HepG2 (cell line): ENCODE measurements around the gene UBE2I. TPM values are rescaled to one million over a fixed set of nuclear protein-coding genes. Genes with fewer than 3 reads are reported as not detected.

Source experiments
- DMTF1 ChIP-seq: sonication (generic); formaldehyde crosslinking; IDR thresholded peaks from 2 replicates; pipeline ENCODE4 v1.4.0; 2020; ENCODE audit warnings: mild to moderate bottlenecking, missing genetic modification reagents
- EHMT2 ChIP-seq: fragments of 200-600 bp; sonication (generic); IDR thresholded peaks from 2 replicates; pipeline ENCODE4 v1.7.0; 2017; ENCODE audit warnings: antibody characterized with exemption, low read depth, low read length, borderline replicate concordance
- FOXA3 ChIP-seq: IDR thresholded peaks from 2 replicates; pipeline ENCODE4 v1.6.1; 2016; ENCODE audit warnings: missing genetic modification reagents, missing compliant biosample characterization
- GRHL1 ChIP-seq: sonication (generic); formaldehyde crosslinking; conservative IDR thresholded peaks from 2 replicates; pipeline ENCODE4 v1.8.0; 2022; ENCODE audit warnings: missing genetic modification reagents
- HDAC2 ChIP-seq: sonication (generic); formaldehyde crosslinking; IDR thresholded peaks from 2 replicates; pipeline ENCODE4 v1.4.0; 2020; ENCODE audit warnings: missing genetic modification reagents
- IRF2 ChIP-seq: IDR thresholded peaks from 2 replicates; pipeline ENCODE4 v1.6.1; 2018; ENCODE audit warnings: missing genetic modification reagents, missing compliant biosample characterization
- NCOA2 ChIP-seq: sonication (generic); formaldehyde crosslinking; IDR thresholded peaks from 2 replicates; pipeline ENCODE4 v1.8.0; 2022; ENCODE audit warnings: inconsistent platforms
- NR1H2 ChIP-seq: sonication (generic); formaldehyde crosslinking; IDR thresholded peaks from 2 replicates; pipeline ENCODE4 v1.8.1; 2022; ENCODE audit warnings: low read depth, missing genetic modification reagents, borderline replicate concordance
- PPARG ChIP-seq: conservative IDR thresholded peaks from 2 replicates; pipeline ENCODE4 v1.6.1; 2016; ENCODE audit warnings: missing biosample characterization, missing genetic modification reagents
- SKI ChIP-seq: fragments of 450-650 bp; IDR thresholded peaks from one replicate; pipeline ENCODE4 v1.6.1; 2018; ENCODE audit warnings: mild to moderate bottlenecking; ENCODE audit not compliant: partially characterized antibody
- STAT5B ChIP-seq: sonication (generic); formaldehyde crosslinking; IDR thresholded peaks from 2 replicates; pipeline ENCODE4 v1.4.0; 2020; ENCODE audit warnings: missing genetic modification reagents
- TBX2 ChIP-seq: sonication (generic); formaldehyde crosslinking; IDR thresholded peaks from 2 replicates; pipeline ENCODE4 v1.5.0; 2020; ENCODE audit warnings: missing genetic modification reagents, mild to moderate bottlenecking, borderline replicate concordance
- TCF7L2 ChIP-seq: IDR thresholded peaks from 2 replicates; pipeline ENCODE4 v1.6.1; 2011; ENCODE audit warnings: mild to moderate bottlenecking, low read depth, low read length, moderate library complexity
- ZNF337 ChIP-seq: sonication (generic); formaldehyde crosslinking; IDR thresholded peaks from 2 replicates; pipeline ENCODE4 v1.5.1; 2020; ENCODE audit warnings: missing genetic modification reagents, low read depth, mild to moderate bottlenecking, borderline replicate concordance
- ZNF530 ChIP-seq: sonication (generic); formaldehyde crosslinking; IDR thresholded peaks from 2 replicates; pipeline ENCODE4 v1.5.0; 2020; ENCODE audit warnings: low read depth, mild to moderate bottlenecking, missing genetic modification reagents
- ZNF552 ChIP-seq: sonication (generic); formaldehyde crosslinking; IDR thresholded peaks from 2 replicates; pipeline ENCODE4 v1.9.0; 2022; ENCODE audit warnings: missing genetic modification reagents, mild to moderate bottlenecking, borderline replicate concordance
- ZNF672 ChIP-seq: sonication (generic); formaldehyde crosslinking; IDR thresholded peaks from 2 replicates; pipeline ENCODE4 v1.8.1; 2022; ENCODE audit warnings: missing genetic modification reagents
- ZSCAN9 ChIP-seq: IDR thresholded peaks from 2 replicates; pipeline ENCODE4 v1.6.1; 2016; ENCODE audit warnings: borderline replicate concordance
- polyA plus RNA-seq, 8 experiments: library from polyadenylated mRNA; depleted of rRNA in 3 of 8; stranded (reverse) in 7 of 8; unstranded in 1 of 8; fragments of >200 nt; fragmentation: Illumina TruSeq in 4 of 8; extraction: Trizol in 4 of 8; gene quantifications; 2 replicates each; pipeline versions ENCODE4 v1.2.1 to v1.2.3, GENCODE V29; 2011 to 2016; ENCODE audit warnings: low read depth in 4 of 8, missing spikeins in 1 of 8, mixed read lengths in 1 of 8; ENCODE audit not compliant: insufficient read depth in 1 of 8
- total RNA-seq, 5 experiments: library from RNA; depleted of rRNA; stranded (reverse); fragments of >200 nt; fragmentation: Illumina TruSeq; extraction: Trizol; gene quantifications; 2 replicates each; pipeline ENCODE4 v1.2.3, GENCODE V29; 2016; ENCODE audit warnings: low read depth in 1 of 5
- TF ChIP-seq, protein P1 (sequence below): IDR thresholded peaks from 2 replicates; pipeline ENCODE4 v1.6.1; 2018; ENCODE audit warnings: missing genetic modification reagents
- TF ChIP-seq, protein P2 (sequence below): sonication (generic); formaldehyde crosslinking; IDR thresholded peaks from 2 replicates; pipeline ENCODE4 v1.5.0; 2020; ENCODE audit warnings: mild to moderate bottlenecking, missing genetic modification reagents
- TF ChIP-seq, protein P3 (sequence below): sonication (generic); formaldehyde crosslinking; IDR thresholded peaks from 2 replicates; pipeline ENCODE4 v1.4.0; 2020; ENCODE audit warnings: mild to moderate bottlenecking, missing genetic modification reagents

The UBE2I gene
- total and polyA plus RNA-seq, 2 of the 13 experiments (the other 11 are each of a cell fraction or from before 2014, with no cell fraction given): 75.8 to 98.9 TPM

DNA sequence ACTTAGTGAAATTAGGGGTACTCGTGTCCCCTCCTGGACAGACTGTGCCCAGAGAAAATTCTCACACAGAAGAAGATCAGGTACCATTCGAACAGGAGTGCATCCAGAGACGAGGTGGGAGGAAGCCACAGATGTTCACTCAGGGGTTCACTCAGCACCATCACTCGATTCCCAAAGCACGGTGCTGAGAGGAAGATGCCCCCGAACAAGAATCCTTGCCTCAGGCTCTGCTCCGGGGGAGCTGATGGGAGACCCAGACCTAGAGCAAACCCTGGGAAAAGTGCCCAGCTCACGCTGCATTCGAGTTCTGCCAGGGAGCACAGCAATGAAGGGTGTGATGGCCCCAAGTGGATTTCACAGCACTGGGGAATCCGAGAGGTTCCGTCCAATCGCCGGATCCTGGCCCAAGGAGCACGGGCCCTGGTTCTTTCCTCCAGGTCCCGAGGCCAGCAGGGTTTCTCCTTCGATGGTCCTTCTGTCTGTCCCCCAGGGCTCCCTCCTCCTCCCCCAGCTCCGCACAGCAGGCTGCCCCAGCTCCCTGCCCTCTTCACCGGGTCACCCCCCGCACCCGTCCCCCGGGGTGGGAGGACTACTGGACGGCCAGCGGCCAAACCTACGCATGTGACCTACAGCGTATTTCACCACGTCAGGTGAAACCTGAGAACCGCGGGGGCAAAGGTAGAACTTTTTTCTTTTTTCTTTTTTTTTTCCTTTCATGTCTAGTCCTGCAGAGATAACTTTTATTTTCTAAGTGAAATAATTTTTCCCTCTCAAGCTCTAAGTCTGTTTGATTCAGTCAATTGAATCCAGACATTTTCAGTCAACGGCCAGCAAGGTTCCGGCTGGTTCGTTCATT lies 10.2 kb upstream of the UBE2I start (continued):
- TF ChIP-seq TBX2: peak; percentile 14; the same call in 1 of the 2 replicates
- 0 out of 2 replicates have a peak, but pooled peaks have one; percentile 34 for TF ChIP-seq NCOA2 (CRISPR knock-in tag)
- TF ChIP-seq PPARG (CRISPR knock-in tag): peak; percentile 53
- TF ChIP-seq HDAC2 (CRISPR knock-in tag): 0 out of 2 replicates have a peak, but pooled peaks have one; percentile 34
- TF ChIP-seq ZNF337 (CRISPR knock-in tag): no peak
- TF ChIP-seq ZNF530 (CRISPR knock-in tag): no peak
- TF ChIP-seq NR1H2 (CRISPR knock-in tag): no peak
- TF ChIP-seq, protein P1, sequence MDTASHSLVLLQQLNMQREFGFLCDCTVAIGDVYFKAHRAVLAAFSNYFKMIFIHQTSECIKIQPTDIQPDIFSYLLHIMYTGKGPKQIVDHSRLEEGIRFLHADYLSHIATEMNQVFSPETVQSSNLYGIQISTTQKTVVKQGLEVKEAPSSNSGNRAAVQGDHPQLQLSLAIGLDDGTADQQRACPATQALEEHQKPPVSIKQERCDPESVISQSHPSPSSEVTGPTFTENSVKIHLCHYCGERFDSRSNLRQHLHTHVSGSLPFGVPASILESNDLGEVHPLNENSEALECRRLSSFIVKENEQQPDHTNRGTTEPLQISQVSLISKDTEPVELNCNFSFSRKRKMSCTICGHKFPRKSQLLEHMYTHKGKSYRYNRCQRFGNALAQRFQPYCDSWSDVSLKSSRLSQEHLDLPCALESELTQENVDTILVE (CRISPR knock-in tag): no peak
- TF ChIP-seq TCF7L2: no peak
- TF ChIP-seq, protein P2, sequence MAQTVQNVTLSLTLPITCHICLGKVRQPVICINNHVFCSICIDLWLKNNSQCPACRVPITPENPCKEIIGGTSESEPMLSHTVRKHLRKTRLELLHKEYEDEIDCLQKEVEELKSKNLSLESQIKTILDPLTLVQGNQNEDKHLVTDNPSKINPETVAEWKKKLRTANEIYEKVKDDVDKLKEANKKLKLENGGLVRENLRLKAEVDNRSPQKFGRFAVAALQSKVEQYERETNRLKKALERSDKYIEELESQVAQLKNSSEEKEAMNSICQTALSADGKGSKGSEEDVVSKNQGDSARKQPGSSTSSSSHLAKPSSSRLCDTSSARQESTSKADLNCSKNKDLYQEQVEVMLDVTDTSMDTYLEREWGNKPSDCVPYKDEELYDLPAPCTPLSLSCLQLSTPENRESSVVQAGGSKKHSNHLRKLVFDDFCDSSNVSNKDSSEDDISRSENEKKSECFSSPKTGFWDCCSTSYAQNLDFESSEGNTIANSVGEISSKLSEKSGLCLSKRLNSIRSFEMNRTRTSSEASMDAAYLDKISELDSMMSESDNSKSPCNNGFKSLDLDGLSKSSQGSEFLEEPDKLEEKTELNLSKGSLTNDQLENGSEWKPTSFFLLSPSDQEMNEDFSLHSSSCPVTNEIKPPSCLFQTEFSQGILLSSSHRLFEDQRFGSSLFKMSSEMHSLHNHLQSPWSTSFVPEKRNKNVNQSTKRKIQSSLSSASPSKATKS: no peak
- TF ChIP-seq EHMT2: no peak
- TF ChIP-seq SKI: no peak
- TF ChIP-seq, protein P3, sequence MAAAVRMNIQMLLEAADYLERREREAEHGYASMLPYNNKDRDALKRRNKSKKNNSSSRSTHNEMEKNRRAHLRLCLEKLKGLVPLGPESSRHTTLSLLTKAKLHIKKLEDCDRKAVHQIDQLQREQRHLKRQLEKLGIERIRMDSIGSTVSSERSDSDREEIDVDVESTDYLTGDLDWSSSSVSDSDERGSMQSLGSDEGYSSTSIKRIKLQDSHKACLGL (CRISPR knock-in tag): no peak
- TF ChIP-seq IRF2 (CRISPR knock-in tag): peak; percentile 47; the same call in 1 of the 2 replicates
- TF ChIP-seq FOXA3 (CRISPR knock-in tag): peak; percentile 12; the same call in 1 of the 2 replicates
- TF ChIP-seq GRHL1 (CRISPR knock-in tag): no peak
- no peak for TF ChIP-seq STAT5B
- no peak for TF ChIP-seq ZNF552 (CRISPR knock-in tag)
- no peak for TF ChIP-seq DMTF1 (CRISPR knock-in tag)
- TF ChIP-seq ZSCAN9 (CRISPR knock-in tag): no peak
- no peak for TF ChIP-seq ZNF672 (CRISPR knock-in tag)
